Heart left ventricle (tissue), 16 donors: ENCODE data around the gene CAMTA1. TPM values are rescaled to one million over a fixed set of nuclear protein-coding genes. Genes with fewer than 3 reads are reported as not detected.
A peak's percentile ranks its signal among the peaks of the same experiment; 100 is the strongest.

Source experiments
- ATAC-seq, 4 donors: fragments of 200-7000 bp; cut with Tn5 transposase; one replicate each; pipeline ENCODE4 v1.9.1; 2020 to 2022; ENCODE audit warnings: moderate library complexity in 4 of 4, mild to moderate bottlenecking in 3 of 4, moderate number of reproducible peaks in 1 of 4
- DNase-seq, 5 donors: peaks; one replicate each; pipeline ENCODE4 v3.0.0-alpha.2; 2020
- H3K27ac ChIP-seq, 12 donors: fragments of 200-600 bp; sonication (generic) in 4 of 12; one replicate each; pipeline versions ENCODE4 v1.5.0 to v1.8.0; 2016 to 2022; ENCODE audit warnings: mild to moderate bottlenecking in 2 of 12
- H3K27me3 ChIP-seq, 9 donors: fragments of 200-600 bp; sonication (generic) in 2 of 9; one replicate each; pipeline versions ENCODE4 v1.5.1 to v1.8.0; 2016 to 2022; ENCODE audit warnings: mild to moderate bottlenecking in 3 of 9
- H3K36me3 ChIP-seq, 9 donors: fragments of 200-600 bp; sonication (generic) in 2 of 9; one replicate each; pipeline versions ENCODE4 v1.5.0 to v1.8.0; 2018 to 2022; ENCODE audit warnings: mild to moderate bottlenecking in 2 of 9
- H3K4me1 ChIP-seq, 12 donors: fragments of 200-600 bp; sonication (generic) in 4 of 12; one replicate each; pipeline versions ENCODE4 v1.5.0 to v1.8.0; 2016 to 2022; ENCODE audit warnings: mild to moderate bottlenecking in 3 of 12
- H3K4me3 ChIP-seq, 12 donors: fragments of 200-600 bp; sonication (generic) in 4 of 12; one replicate each; pipeline versions ENCODE4 v1.5.0 to v1.8.0; 2017 to 2022; ENCODE audit warnings: mild to moderate bottlenecking in 9 of 12, moderate library complexity in 4 of 12
- H3K9me3 ChIP-seq, 12 donors: fragments of 200-600 bp; sonication (generic) in 4 of 12; one replicate each; pipeline versions ENCODE4 v1.5.0 to v1.8.0; 2016 to 2022; ENCODE audit warnings: mild to moderate bottlenecking in 1 of 12
- POLR2A ChIP-seq, 2 donors: fragments of 450-650 bp; IDR thresholded peaks; one replicate each; pipeline ENCODE4 v1.6.1; 2017; ENCODE audit warnings: antibody characterized with exemption in 2 of 2, mild to moderate bottlenecking in 2 of 2, moderate library complexity in 2 of 2
- WGBS, 4 donors: extraction: QIAGEN DNeasy Blood & Tissue Kit in 2 of 4; methylation state at CpG; one replicate each; pipeline versions ENCODE4 v1.1.5 to v1.1.7; 2013 to 2018; 5-methylcytosine and 5-hydroxymethylcytosine counted together
- intact Hi-C, 10 donors: fragments of 100-400 bp; cut with DNase I; formaldehyde crosslinking; loops; one replicate each; pipeline versions ENCODE4 v1.11.1 to v1.14.2; 2022
- polyA plus RNA-seq, 2 donors: library from polyadenylated mRNA; stranded (reverse); fragments of 200-250 nt; gene quantifications; one replicate each; pipeline ENCODE4 v1.2.3, GENCODE V29; 2013
- total RNA-seq, 9 donors: library from RNA; depleted of rRNA in 2 of 9; stranded (reverse); fragments of >200 nt in 2 of 9; fragmentation: NEBNext Ultra II Directional in 3 of 9; extraction: Animal tissue kit (Norgen Biotek cat#: 25700) in 3 of 9; gene quantifications; one replicate each; pipeline versions ENCODE4 v1.1.0 to v1.2.4, GENCODE V29; 2016 to 2023
- TF ChIP-seq, protein P1 (sequence below), 12 donors: fragments of 200-600 bp; sonication (generic) in 4 of 12; IDR thresholded peaks; one replicate each; pipeline versions ENCODE4 v1.5.0 to v1.8.0; 2018 to 2022; ENCODE audit warnings: antibody characterized with exemption in 12 of 12, mild to moderate bottlenecking in 5 of 12
- donor health status: ischemic (EF 13 %, LVEDD 7.1; RV severe dilation, severe dysfunction).
- donor health status: healthy with polysubstance abuse.
- donor health status: DM: no; HTN: yes; CAD: no.
- donor health status: DM: no; HTN: no; CAD: no.
- donor health status: ischemic (EF 25% LVEDD 6.9; RV normal size, moderate dysfunction).
- donor health status: ischemic (EF 25% LVEDD 5.7; RV mildly dilated, moderate dysfunction).
- donor health status: healthy.
- donor health status: DM: yes; HTN: yes; CAD: no.
- donor health status: ischemic (EF 35%, LVEDD 5.7; RV mildly dilated, moderate dysfunction).
- donor health status: nonischemic (EF 11% LVEDD 7.7; RV severe dilation, severe dysfunction).
- donor health status: DM: yes; HTN: yes; CAD: no.
- donor health status: PGD.
- donor health status: ischemic (EF 29% LVEDD 5.4; RV normal size, mild dysfunction).
- donor health status: nonischemic (EF 23%, LVEDD 6.1; RV moderate dilation, normal function).

CAMTA1 gene
- total and polyA plus RNA-seq, 11 donors = 114 to 303 (median 137) TPM

DNA sequence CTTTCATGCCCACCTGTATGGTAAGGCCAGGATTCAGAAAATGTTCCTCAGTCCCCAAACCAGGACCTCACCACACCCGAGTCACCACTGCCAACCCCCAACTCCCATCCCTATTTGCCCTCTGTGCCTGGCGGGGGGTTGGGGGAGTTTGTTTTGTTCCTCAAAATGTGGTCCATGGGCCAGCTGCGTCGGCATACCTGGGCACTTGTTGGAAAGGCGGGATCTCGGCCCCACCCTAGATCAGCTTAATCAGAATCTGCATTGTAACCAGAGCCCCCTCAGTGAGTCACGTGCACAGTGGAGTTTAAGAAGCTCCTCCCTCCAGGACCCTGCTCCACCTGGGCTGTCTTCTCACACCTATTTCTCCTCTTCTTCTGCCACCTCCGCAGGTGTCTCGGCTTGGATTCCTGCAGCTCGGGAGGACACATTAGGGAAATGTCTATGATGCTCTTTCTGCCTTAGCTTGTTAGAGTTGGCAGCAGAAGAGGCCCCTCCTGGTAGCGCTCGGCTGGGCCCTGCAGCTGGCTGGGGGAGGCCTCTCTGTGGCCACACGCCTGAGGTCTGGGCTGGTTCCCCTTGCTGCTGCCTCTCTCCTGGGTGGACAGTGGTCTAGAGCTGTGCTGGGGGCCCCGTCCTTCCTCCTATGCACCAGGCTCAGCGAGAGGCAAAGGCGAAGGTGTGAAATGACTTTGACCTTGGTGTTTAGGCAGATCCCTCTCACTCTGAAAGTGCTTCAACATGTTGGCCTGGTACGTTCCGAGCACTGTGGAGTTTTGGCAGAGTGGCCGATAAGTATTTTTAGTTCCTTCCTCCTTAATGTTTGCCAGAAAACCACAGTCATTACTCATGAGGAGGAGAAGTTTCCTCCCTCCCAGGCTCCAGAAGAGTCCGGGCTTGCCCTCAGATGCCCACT lies 41.8 kb upstream of the CAMTA1 start:
- intact Hi-C loops = loop anchor here in 2 of 10 donors (2.0 to 5.0 kb wide), 2 partner anchors 39 to 41 kb away; partner anchors contain the start of gene CAMTA1 (in 1 of the 2)
- no peaks in the 10 kb centered on the region for H3K36me3 ChIP-seq
- H3K9me3 ChIP-seq = peaks cover 0 to 7% (median 0%) of the 10 kb centered on the region in 12 donors
- peak; percentile 57 to 72 (median 63) for DNase-seq
- no peaks in the 10 kb centered on the region for H3K27me3 ChIP-seq
- H3K4me1 ChIP-seq = peaks cover 0 to 22% (median 15%) of the 10 kb centered on the region in 12 donors
- peak; percentile 92 to 96 (median 95) for ATAC-seq
- peak overlapping the region; percentile 78 to 89 (median 85) for H3K27ac ChIP-seq
- TF ChIP-seq, protein P1, sequence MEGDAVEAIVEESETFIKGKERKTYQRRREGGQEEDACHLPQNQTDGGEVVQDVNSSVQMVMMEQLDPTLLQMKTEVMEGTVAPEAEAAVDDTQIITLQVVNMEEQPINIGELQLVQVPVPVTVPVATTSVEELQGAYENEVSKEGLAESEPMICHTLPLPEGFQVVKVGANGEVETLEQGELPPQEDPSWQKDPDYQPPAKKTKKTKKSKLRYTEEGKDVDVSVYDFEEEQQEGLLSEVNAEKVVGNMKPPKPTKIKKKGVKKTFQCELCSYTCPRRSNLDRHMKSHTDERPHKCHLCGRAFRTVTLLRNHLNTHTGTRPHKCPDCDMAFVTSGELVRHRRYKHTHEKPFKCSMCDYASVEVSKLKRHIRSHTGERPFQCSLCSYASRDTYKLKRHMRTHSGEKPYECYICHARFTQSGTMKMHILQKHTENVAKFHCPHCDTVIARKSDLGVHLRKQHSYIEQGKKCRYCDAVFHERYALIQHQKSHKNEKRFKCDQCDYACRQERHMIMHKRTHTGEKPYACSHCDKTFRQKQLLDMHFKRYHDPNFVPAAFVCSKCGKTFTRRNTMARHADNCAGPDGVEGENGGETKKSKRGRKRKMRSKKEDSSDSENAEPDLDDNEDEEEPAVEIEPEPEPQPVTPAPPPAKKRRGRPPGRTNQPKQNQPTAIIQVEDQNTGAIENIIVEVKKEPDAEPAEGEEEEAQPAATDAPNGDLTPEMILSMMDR (IDR thresholded peaks at IDR 0.05) = no peak
- TF ChIP-seq POLR2A (IDR thresholded peaks at IDR 0.05) = no peak
- WGBS, 4 donors = 41 to 43% (median 41%) methylated on average over 18 to 20 of the region's 20 CpGs
- peak overlapping the region in 5 of 12 donors; percentile 3 to 28 (median 22) for H3K4me3 ChIP-seq

DNA sequence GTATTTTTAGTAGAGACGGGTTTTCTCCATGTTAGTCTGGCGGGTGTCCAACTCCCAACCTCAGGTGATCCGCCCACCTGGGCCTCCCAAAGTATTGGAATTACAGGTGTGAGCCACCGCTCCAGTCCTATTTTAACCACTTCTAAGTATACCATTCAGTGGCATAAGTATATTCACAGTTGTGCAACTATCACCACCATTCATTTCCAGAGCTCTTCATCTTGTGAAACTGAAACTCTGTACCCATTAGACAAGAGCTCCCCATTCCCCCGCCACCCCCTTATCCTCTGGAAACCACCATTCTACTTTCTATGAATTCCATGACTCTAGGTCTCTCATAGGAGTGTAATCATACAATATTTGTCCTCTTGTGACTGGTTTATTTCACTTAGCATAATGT lies 40.2 kb upstream of the CAMTA1 start:
- Histone ChIP-seq H3K27me3 (no peaks in the 10 kb centered on the region), H3K27ac (no peak overlapping the region), H3K4me3 (no peak overlapping the region), H3K36me3 (no peaks in the 10 kb centered on the region), H3K9me3 (peaks cover 0 to 7% (median 0%) of the 10 kb centered on the region in 12 donors), H3K4me1 (peaks cover 0 to 22% (median 15%) of the 10 kb centered on the region in 12 donors)
- intact Hi-C loops = no loop called here
- 91 to 97% (median 94%) methylated on average over 5 of the region's 5 CpGs for WGBS, 4 donors
- TF ChIP-seq, protein P1 (IDR thresholded peaks at IDR 0.05) = no peak
- no peak for TF ChIP-seq POLR2A (IDR thresholded peaks at IDR 0.05)
- DNase-seq (no peak), ATAC-seq (no peak)

DNA sequence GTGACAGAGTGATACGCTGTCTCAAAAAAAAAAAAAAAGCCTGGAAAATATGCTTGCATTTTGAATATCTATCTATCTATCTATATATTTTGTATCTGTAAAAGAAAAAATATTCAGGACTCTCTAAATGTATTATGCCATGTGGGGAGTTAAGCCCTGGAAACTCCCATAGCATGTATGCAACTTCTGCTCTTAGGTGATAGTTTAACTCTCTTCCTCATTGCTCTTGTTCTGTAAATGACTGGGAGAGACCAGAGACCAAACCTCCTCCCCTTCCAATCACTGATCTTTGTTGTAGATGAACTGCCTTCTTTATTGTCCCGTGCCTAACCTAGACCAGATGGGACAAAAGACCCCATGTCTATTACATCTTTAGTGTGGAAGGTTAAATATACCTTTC lies 37.6 kb upstream of the CAMTA1 start:
- H3K27ac ChIP-seq = no peak overlapping the region
- no peak for DNase-seq
- H3K4me3 ChIP-seq = no peak overlapping the region
- H3K9me3 ChIP-seq = no peaks in the 10 kb centered on the region
- TF ChIP-seq POLR2A (IDR thresholded peaks at IDR 0.05) = no peak
- TF ChIP-seq, protein P1 (IDR thresholded peaks at IDR 0.05) = no peak
- no peaks in the 10 kb centered on the region for H3K27me3 ChIP-seq
- H3K4me1 ChIP-seq = peaks cover 0 to 31% (median 15%) of the 10 kb centered on the region in 12 donors
- ATAC-seq = no peak
- 87 to 92% (median 90%) methylated on average over 2 of the region's 2 CpGs for WGBS, 4 donors
- intact Hi-C loops = no loop called here
- no peaks in the 10 kb centered on the region for H3K36me3 ChIP-seq

DNA sequence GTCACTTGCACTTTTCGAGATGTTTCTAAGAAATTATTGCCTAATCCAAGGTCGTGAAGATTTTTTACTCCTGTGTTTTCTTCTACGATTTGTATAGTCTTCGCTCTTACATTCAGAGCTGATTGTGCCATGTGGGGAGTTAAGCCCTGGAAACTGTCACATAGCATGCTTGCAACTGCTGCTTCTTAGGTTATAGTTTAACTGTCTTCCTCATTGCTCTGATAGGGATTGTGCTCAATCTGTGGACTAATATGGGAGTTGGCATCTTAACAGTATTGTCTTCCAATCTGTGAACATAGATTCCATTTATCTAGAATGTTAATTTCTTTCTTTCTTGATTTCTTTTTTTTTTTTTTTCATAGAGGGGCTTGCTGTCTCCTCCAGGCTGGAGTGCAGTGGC lies 34.8 kb upstream of the CAMTA1 start:
- intact Hi-C loops = no loop called here
- Histone ChIP-seq H3K36me3 (no peaks in the 10 kb centered on the region), H3K4me1 (peaks cover 0 to 10% (median 0%) of the 10 kb centered on the region in 12 donors), H3K27ac (no peak overlapping the region), H3K4me3 (no peak overlapping the region), H3K9me3 (no peaks in the 10 kb centered on the region), H3K27me3 (peaks cover 0 to 3% (median 0%) of the 10 kb centered on the region in 9 donors)
- WGBS, 4 donors = 89 to 95% (median 91%) methylated on average over 4 of the region's 4 CpGs
- ATAC-seq (no peak), DNase-seq (no peak)
- TF ChIP-seq POLR2A (IDR thresholded peaks at IDR 0.05) = no peak
- TF ChIP-seq, protein P1 (IDR thresholded peaks at IDR 0.05) = no peak
